ENCODE results near the gene SLC27A1.
"Not testable (repeated sequence)": the region's sequence is repeated elsewhere in the genome, so short reads cannot be mapped to it uniquely, and the experiment has no call there.

The SLC27A1 gene

GRCh38 chr19:17540174-17540573 lies 69.8 kb downstream of the SLC27A1 start:
- DNase-seq = no peak

DNA sequence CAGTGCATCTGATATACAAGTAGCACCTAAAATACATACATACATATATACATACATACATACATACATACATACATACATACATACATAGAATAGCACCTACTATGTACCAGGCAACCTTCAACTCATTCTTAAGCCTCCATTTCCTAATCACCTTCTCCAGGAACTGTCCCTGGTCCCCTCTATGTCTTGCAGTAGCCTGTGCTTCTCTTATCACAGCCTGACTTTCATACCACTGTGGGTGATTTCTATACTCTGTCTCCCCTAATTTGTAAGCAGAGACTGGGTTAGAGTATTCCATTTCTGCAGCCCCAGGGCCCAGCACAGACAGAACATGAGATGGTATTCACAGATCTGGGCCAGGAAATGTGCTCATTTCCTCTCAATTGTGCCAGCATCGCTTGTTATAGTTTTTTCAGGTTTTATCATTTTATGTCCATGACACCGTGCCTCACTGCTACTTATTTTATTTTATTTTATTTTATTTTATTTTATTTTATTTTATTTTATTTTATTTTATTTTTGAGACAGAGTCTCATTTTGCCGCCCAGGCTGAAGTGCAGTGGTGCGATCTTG lies 70.9 kb downstream of the SLC27A1 start:
- DNase-seq = no peak

- DNase-seq = no peak
Observed at GRCh38 chr19:17542042-17542441, 71.7 kb downstream of the SLC27A1 start.

GRCh38 chr19:17542793-17543582 lies 72.7 kb downstream of the SLC27A1 start:
- DNase-seq = no peak

- no peak for DNase-seq
Observed at GRCh38 chr19:17543986-17544385, 73.7 kb downstream of the SLC27A1 start.

DNA sequence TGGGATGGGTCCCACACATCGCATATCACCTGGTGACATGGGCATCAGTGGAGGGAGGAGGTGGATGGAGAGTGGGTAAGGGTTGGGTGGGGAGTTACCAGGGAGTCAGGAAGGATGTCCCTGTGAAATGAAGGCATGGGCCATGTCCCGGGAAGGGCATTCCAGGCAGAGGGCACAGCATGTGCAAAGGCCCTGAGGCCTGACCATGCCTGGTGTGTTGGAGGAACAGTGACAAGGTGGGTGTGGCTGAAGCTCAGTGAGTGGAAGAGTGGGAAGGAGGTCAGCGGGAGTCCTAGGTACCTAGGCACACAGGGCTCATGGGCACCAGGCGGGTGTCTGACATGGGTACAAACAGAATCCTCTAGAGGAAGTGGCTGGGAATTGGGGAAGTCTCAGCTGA lies 74.1 kb downstream of the SLC27A1 start:
- DNase-seq = no peak

- no peak for DNase-seq
Observed at GRCh38 chr19:17548145-17548544, 77.8 kb downstream of the SLC27A1 start.

GRCh38 chr19:17549085-17549740 lies 78.9 kb downstream of the SLC27A1 start:
- DNase-seq = no peak

DNA sequence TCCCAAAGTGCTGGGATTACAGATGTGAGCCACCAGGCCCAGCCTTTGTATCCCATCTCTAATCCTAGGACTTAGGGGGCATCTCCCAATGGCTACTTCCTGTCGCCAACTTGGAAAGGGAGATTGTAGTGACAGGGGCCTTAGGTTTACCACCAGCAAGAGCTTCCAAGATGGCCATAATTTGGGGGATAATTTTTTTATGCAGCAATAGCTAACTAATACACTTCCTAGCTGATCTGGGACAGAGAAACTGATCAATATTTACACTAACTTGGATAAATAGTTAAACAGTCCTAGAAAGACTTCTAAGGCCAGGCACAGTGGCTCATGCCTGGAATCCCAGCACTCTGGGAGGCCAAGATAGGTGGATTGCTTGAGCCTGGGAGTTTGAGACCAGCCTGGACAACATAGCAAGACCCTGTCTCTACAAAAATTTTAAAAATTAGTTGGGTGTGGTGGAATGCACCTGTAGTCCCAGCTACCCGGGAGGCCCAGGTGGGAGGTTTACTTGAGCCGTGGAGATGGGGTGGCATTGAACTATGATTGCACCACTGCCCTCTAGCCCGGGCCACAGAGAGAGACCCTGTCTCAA lies 79.8 kb downstream of the SLC27A1 start:
- no peak for DNase-seq

GRCh38 chr19:17552735-17553134 lies 82.4 kb downstream of the SLC27A1 start:
- DNase-seq = not testable (repeated sequence)

- DNase-seq = no peak
Observed at GRCh38 chr19:17553256-17553655, 82.9 kb downstream of the SLC27A1 start.

- DNase-seq = no peak
Observed at GRCh38 chr19:17554968-17555479, 84.7 kb downstream of the SLC27A1 start.

GRCh38 chr19:17555480-17555928 lies 85.2 kb downstream of the SLC27A1 start, which contains the start of gene COLGALT1:
TSS of gene COLGALT1 (plus strand) at chr19:17555649. CDS start at chr19:17555714, 65 bp downstream.
- peak; percentile 97 for DNase-seq

All from CD4-positive, alpha-beta T cell treated with Interleukin-10 for 1 hour (primary cell).